Measurements from ENCODE around the gene GPR17.

DNA sequence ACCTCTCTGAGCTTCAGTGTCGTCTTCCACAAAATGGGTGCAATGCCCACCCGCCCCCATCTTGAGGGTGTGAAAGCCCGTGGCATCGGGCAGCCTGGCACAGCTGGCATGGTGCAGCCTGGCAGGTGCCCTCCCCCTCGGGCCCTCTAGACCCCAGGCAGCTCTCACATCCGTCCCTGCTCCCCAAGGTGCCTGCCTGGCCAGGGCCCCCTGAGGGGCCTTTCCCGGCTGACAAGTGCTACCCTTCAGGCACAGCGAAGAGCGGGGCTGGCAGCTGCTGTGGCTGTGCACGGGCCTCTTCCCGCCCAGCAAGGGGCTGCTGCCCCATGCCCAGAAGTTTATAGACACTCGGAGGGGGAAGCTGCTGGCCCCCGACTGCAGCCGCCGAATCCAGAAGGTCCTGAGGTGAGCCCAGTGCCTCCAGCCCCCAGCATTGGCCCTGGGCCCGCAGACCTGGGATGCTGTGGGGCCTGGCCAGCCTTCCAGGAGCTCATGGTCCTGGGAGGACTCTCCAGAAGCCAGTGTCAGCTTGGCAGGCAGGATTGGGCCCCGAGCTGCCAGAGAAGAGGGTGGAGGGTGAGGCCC lies 13.9 kb upstream of the GPR17 start:
- no peak for TF ChIP-seq EZH2 (IDR thresholded peaks at IDR 0.05; ENCODE audit: borderline replicate concordance, low read length)
- TF ChIP-seq, protein P1, sequence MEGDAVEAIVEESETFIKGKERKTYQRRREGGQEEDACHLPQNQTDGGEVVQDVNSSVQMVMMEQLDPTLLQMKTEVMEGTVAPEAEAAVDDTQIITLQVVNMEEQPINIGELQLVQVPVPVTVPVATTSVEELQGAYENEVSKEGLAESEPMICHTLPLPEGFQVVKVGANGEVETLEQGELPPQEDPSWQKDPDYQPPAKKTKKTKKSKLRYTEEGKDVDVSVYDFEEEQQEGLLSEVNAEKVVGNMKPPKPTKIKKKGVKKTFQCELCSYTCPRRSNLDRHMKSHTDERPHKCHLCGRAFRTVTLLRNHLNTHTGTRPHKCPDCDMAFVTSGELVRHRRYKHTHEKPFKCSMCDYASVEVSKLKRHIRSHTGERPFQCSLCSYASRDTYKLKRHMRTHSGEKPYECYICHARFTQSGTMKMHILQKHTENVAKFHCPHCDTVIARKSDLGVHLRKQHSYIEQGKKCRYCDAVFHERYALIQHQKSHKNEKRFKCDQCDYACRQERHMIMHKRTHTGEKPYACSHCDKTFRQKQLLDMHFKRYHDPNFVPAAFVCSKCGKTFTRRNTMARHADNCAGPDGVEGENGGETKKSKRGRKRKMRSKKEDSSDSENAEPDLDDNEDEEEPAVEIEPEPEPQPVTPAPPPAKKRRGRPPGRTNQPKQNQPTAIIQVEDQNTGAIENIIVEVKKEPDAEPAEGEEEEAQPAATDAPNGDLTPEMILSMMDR (conservative IDR thresholded peaks at IDR 0.05 in 1 of 2, IDR thresholded peaks at IDR 0.05 in 1 of 2; ENCODE audit: extremely low read depth in 1 of 2, insufficient read depth in 1 of 2, low read depth in 1 of 2, low read length in 2 of 2) = no peak
